GM23338 (cell line): ENCODE data around the gene SARNP. TPM values are rescaled to one million over a fixed set of nuclear protein-coding genes. Genes with fewer than 3 reads are reported as not detected.

ENCODE experiments used
- ATAC-seq: fragments of 200-7000 bp; cut with Tn5 transposase; 3 replicates; pipeline ENCODE4 v1.9.1; 2020
- DNase-seq: peaks from one replicate; pipeline ENCODE4 v3.0.0-alpha.2; 2015; ENCODE audit warnings: low spot score
- H2AFZ ChIP-seq: fragments of 200-600 bp; sonication (generic); 2 replicates; pipeline ENCODE4 v1.8.0; 2016; ENCODE audit warnings: antibody characterized with exemption, mild to moderate bottlenecking, moderate library complexity
- H3F3A ChIP-seq: fragments of 200-600 bp; sonication (generic); replicated peaks from 2 replicates; pipeline ENCODE4 v1.8.0; 2017; ENCODE audit warnings: antibody characterized with exemption, mixed run types, low read depth
- H3K27ac ChIP-seq: fragments of 200-600 bp; sonication (generic); 2 replicates; pipeline ENCODE4 v1.6.1; 2016; ENCODE audit warnings: low read depth
- H3K27me3 ChIP-seq: fragments of 200-600 bp; sonication (generic); 2 replicates; pipeline ENCODE4 v1.8.0; 2016; ENCODE audit warnings: mild to moderate bottlenecking, mixed run types, moderate library complexity; ENCODE audit not compliant: insufficient read depth
- H3K36me3 ChIP-seq: fragments of 200-600 bp; sonication (generic); 2 replicates; pipeline ENCODE4 v1.8.0; 2016; ENCODE audit warnings: mild to moderate bottlenecking; ENCODE audit not compliant: insufficient read depth
- H3K4me1 ChIP-seq: fragments of 200-600 bp; sonication (generic); 2 replicates; pipeline ENCODE4 v1.8.0; 2016; ENCODE audit warnings: mild to moderate bottlenecking, moderate library complexity; ENCODE audit not compliant: insufficient read depth
- H3K4me2 ChIP-seq: fragments of 200-600 bp; sonication (generic); 2 replicates; pipeline ENCODE4 v1.7.1; 2017; ENCODE audit warnings: mixed run types
- H3K4me3 ChIP-seq: fragments of 200-600 bp; sonication (generic); 2 replicates; pipeline ENCODE4 v1.6.1; 2016; ENCODE audit warnings: mixed run types
- H3K79me2 ChIP-seq: fragments of 200-600 bp; sonication (generic); replicated peaks from 2 replicates; pipeline ENCODE4 v1.8.0; 2017; ENCODE audit warnings: mild to moderate bottlenecking; ENCODE audit not compliant: insufficient read depth
- H3K9me2 ChIP-seq: fragments of 200-600 bp; sonication (generic); 2 replicates; pipeline ENCODE4 v1.8.0; 2017; ENCODE audit not compliant: insufficient read depth
- H4K20me1 ChIP-seq: fragments of 200-600 bp; sonication (generic); replicated peaks from 2 replicates; pipeline ENCODE4 v1.8.0; 2017; ENCODE audit warnings: mild to moderate bottlenecking; ENCODE audit not compliant: insufficient read depth
- H3K27ac Mint-ChIP-seq: 2 replicates; pipeline ENCODE4 v1.8.0; 2020; ENCODE audit warnings: inconsistent platforms, mild to moderate bottlenecking, moderate library complexity, mixed read lengths
- H3K27me3 Mint-ChIP-seq: 3 replicates; pipeline ENCODE4 v1.8.0; 2022; ENCODE audit warnings: low read depth, mild to moderate bottlenecking, moderate library complexity, mixed read lengths, inconsistent platforms; ENCODE audit not compliant: insufficient read depth, poor library complexity
- H3K36me3 Mint-ChIP-seq: 3 replicates; pipeline ENCODE4 v1.8.0; 2021; ENCODE audit warnings: low read depth, mild to moderate bottlenecking, inconsistent platforms, moderate library complexity, mixed read lengths
- H3K4me1 Mint-ChIP-seq: 3 replicates; pipeline ENCODE4 v1.8.0; 2020; ENCODE audit warnings: mild to moderate bottlenecking, inconsistent platforms, mixed read lengths
- H3K4me3 Mint-ChIP-seq: 3 replicates; pipeline ENCODE4 v1.8.0; 2021; ENCODE audit warnings: moderate library complexity, mild to moderate bottlenecking, inconsistent platforms, mixed read lengths
- H3K9me3 Mint-ChIP-seq: 3 replicates; pipeline ENCODE4 v1.8.0; 2020; ENCODE audit warnings: moderate library complexity, mild to moderate bottlenecking, inconsistent platforms, mixed read lengths
- CREB1 ChIP-seq: fragments of 250-450 bp; sonication (Bioruptor Pico); IDR thresholded peaks from 2 replicates; pipeline ENCODE4 v1.5.0; 2020; ENCODE audit warnings: low read depth, mild to moderate bottlenecking, moderate library complexity
- CTCF ChIP-seq, 2 experiments: fragments of 200-600 bp in 1 of 2; sonication (generic) in 1 of 2; conservative IDR thresholded peaks; 2 replicates each; pipeline versions ENCODE4 v1.5.1 to v1.6.1; 2016 to 2017; ENCODE audit warnings: antibody characterized with exemption in 2 of 2, low read depth in 2 of 2, mild to moderate bottlenecking in 2 of 2, moderate library complexity in 1 of 2
- EZH2 ChIP-seq: fragments of 200-600 bp; sonication (generic); IDR thresholded peaks from one replicate; pipeline ENCODE4 v1.8.0; 2017; ENCODE audit warnings: antibody characterized with exemption, mild to moderate bottlenecking, low read depth; ENCODE audit not compliant: unreplicated experiment
- EZH2phosphoT487 ChIP-seq: fragments of 200-600 bp; sonication (generic); IDR thresholded peaks from one replicate; pipeline ENCODE4 v1.8.1; 2018; ENCODE audit warnings: antibody characterized with exemption; ENCODE audit not compliant: unreplicated experiment
- NANOG ChIP-seq: IDR thresholded peaks from 2 replicates; pipeline ENCODE4 v1.6.1; 2016; ENCODE audit warnings: antibody characterized with exemption, borderline replicate concordance
- POLR2AphosphoS5 ChIP-seq: IDR thresholded peaks from 2 replicates; pipeline ENCODE4 v1.6.1; 2016; ENCODE audit warnings: antibody characterized with exemption, low read depth
- REST ChIP-seq: IDR thresholded peaks from one replicate; pipeline ENCODE4 v1.6.1; 2018; ENCODE audit warnings: antibody characterized with exemption; ENCODE audit not compliant: unreplicated experiment
- ZNF114 ChIP-seq: fragments of 250-450 bp; sonication (Bioruptor Pico); IDR thresholded peaks from 2 replicates; pipeline ENCODE4 v1.5.0; 2020; ENCODE audit warnings: mild to moderate bottlenecking, moderate library complexity
- ZNF331 ChIP-seq: fragments of 250-450 bp; sonication (Bioruptor Pico); IDR thresholded peaks from 2 replicates; pipeline ENCODE4 v1.5.0; 2020; ENCODE audit warnings: low read depth, mild to moderate bottlenecking, moderate library complexity
- polyA plus RNA-seq: library from polyadenylated mRNA; unstranded; fragments of >200 nt; fragmentation: Nextera tagmentation; extraction: Ambion mirVana; gene quantifications from 2 replicates; pipeline ENCODE4 v1.2.1, GENCODE V29; 2016
- total RNA-seq: library from RNA; depleted of rRNA; stranded (reverse); fragments of >200 nt; shearing (Covaris generic); gene quantifications from 2 replicates; pipeline ENCODE4 v1.2.3, GENCODE V29; 2014
- TF ChIP-seq, protein P1 (sequence below): IDR thresholded peaks from 2 replicates; pipeline ENCODE4 v1.6.1; 2016; ENCODE audit warnings: antibody characterized with exemption

The SARNP gene
- total and polyA plus RNA-seq, 2 experiments from 2014 or later, result 96.0 to 313 TPM

- H3K9me3 Mint-ChIP-seq, result no peaks in the 10 kb centered on the region
- ATAC-seq, result peak; percentile 39
- H3K4me3 ChIP-seq, result no peak overlapping the region
- H4K20me1 ChIP-seq, result no peaks in the 10 kb centered on the region
- no peaks in the 10 kb centered on the region for H3K9me2 ChIP-seq
- TF ChIP-seq, protein P1, sequence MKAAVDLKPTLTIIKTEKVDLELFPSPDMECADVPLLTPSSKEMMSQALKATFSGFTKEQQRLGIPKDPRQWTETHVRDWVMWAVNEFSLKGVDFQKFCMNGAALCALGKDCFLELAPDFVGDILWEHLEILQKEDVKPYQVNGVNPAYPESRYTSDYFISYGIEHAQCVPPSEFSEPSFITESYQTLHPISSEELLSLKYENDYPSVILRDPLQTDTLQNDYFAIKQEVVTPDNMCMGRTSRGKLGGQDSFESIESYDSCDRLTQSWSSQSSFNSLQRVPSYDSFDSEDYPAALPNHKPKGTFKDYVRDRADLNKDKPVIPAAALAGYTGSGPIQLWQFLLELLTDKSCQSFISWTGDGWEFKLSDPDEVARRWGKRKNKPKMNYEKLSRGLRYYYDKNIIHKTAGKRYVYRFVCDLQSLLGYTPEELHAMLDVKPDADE, result no peak
- TF ChIP-seq REST (no peak), POLR2AphosphoS5 (no peak), EZH2 (no peak), ZNF331 (CRISPR knock-in tag) (no peak), NANOG (no peak), CREB1 (CRISPR knock-in tag) (no peak), ZNF114 (no peak), EZH2phosphoT487 (no peak)
- H3K4me1 Mint-ChIP-seq, result peaks cover 23% of the 10 kb centered on the region; the same call in 2 of the 3 replicates
- no peaks in the 10 kb centered on the region for H3K79me2 ChIP-seq
- H3K27ac ChIP-seq, result no peak overlapping the region
- H3F3A ChIP-seq, result 0 out of 2 replicates have a peak, but pooled peaks cover 3% of the 10 kb centered on the region
- no peaks in the 10 kb centered on the region for H3K27me3 ChIP-seq
- no peak overlapping the region for H3K4me3 Mint-ChIP-seq
- DNase-seq, result peak; percentile 37
- no peaks in the 10 kb centered on the region for H3K36me3 ChIP-seq
- H2AFZ ChIP-seq, result peak overlapping the region; percentile 93
- no peak overlapping the region for H3K27ac Mint-ChIP-seq
- H3K27me3 Mint-ChIP-seq, result peaks cover 11% of the 10 kb centered on the region
- no peak overlapping the region for H3K4me2 ChIP-seq
- peaks cover 5% of the 10 kb centered on the region; the same call in 1 of the 2 replicates for H3K4me1 ChIP-seq
- no peaks in the 10 kb centered on the region; the same call in 2 of the 3 replicates for H3K36me3 Mint-ChIP-seq
These were observed 30.2 kb upstream of the SARNP start for GRCh38 chr12:55847603-55848291.

GRCh38 chr12:55847033-55847432, 29.5 kb upstream of the SARNP start:
- Mint-ChIP-seq H3K4me1 (peaks cover 30% of the 10 kb centered on the region), H3K27me3 (peaks cover 16% of the 10 kb centered on the region), H3K4me3 (no peak overlapping the region), H3K36me3 (no peaks in the 10 kb centered on the region; the same call in 2 of the 3 replicates), H3K27ac (no peak overlapping the region), H3K9me3 (no peaks in the 10 kb centered on the region)
- H3K79me2 ChIP-seq, result no peaks in the 10 kb centered on the region
- 0 out of 2 replicates have a peak, but pooled peaks cover 3% of the 10 kb centered on the region for H3F3A ChIP-seq
- no peaks in the 10 kb centered on the region for H3K27me3 ChIP-seq
- no peaks in the 10 kb centered on the region for H4K20me1 ChIP-seq
- no peak overlapping the region for H3K27ac ChIP-seq
- TF ChIP-seq POLR2AphosphoS5, result no peak
- TF ChIP-seq REST, result no peak
- TF ChIP-seq NANOG, result no peak
- TF ChIP-seq CTCF (conservative IDR thresholded peaks at IDR 0.05; ENCODE audit: low read depth in 2 of 2), result no peak
- H3K4me1 ChIP-seq, result peaks cover 8% of the 10 kb centered on the region; the same call in 1 of the 2 replicates
- peaks cover 3% of the 10 kb centered on the region; the same call in 1 of the 2 replicates for H3K9me2 ChIP-seq
- DNase-seq (no peak), ATAC-seq (no peak)
- no peak overlapping the region for H3K4me2 ChIP-seq
- no peaks in the 10 kb centered on the region for H3K36me3 ChIP-seq
- H2AFZ ChIP-seq, result peak overlapping the region; percentile 93
- H3K4me3 ChIP-seq, result no peak overlapping the region
